Non-pigmented ciliary epithelial cell (primary cell): ENCODE data around the gene AREL1.

Source experiments
- DNase-seq: peaks from one replicate; pipeline ENCODE4 v3.0.0-alpha.2; 2010; ENCODE audit warnings: low read depth

AREL1 gene

GRCh38 chr14:74611650-74612349, 101.1 kb downstream of the AREL1 start, which contains the start of gene LTBP2:
Gene LTBP2 (minus strand): TSS chr14:74612237. CDS start chr14:74611944, 293 bp downstream.
- DNase-seq: no peak
